Activated T-cell treated with anti-CD3 and anti-CD28 coated beads, Interleukin-2, amount 50 U/mL, for 72 hours (primary cell): ENCODE measurements around the gene UGGT2. TPM values are rescaled to one million over a fixed set of nuclear protein-coding genes. Genes with fewer than 3 reads are reported as not detected.

ENCODE experiments used
- ATAC-seq, 2 donors: fragments of 150-1000 bp; cut with Tn5 transposase; replicated peaks in 1 of 2; 2 replicates each; pipeline ENCODE4 v1.10.0; 2021; ENCODE audit warnings: moderate library complexity in 2 of 2, mild to moderate bottlenecking in 1 of 2
- DNase-seq, 2 donors: peaks; one replicate each; pipeline ENCODE4 v3.0.0; 2021 to 2022; ENCODE audit warnings: mixed read lengths in 1 of 2
- H3K27ac Mint-ChIP-seq: one replicate; pipeline ENCODE4 v1.8.0; 2022; ENCODE audit warnings: mild to moderate bottlenecking, moderate library complexity, mixed read lengths
- H3K27me3 Mint-ChIP-seq: one replicate; pipeline ENCODE4 v1.8.0; 2022; ENCODE audit warnings: low read depth, mixed read lengths
- H3K36me3 Mint-ChIP-seq, 2 donors: one replicate each; pipeline ENCODE4 v1.8.0; 2022; ENCODE audit warnings: mixed read lengths in 2 of 2, mild to moderate bottlenecking in 1 of 2; ENCODE audit not compliant: insufficient read depth in 2 of 2
- H3K4me1 Mint-ChIP-seq: one replicate; pipeline ENCODE4 v1.8.0; 2022; ENCODE audit warnings: low read depth, mixed read lengths
- H3K4me3 Mint-ChIP-seq, 2 donors: one replicate each; pipeline ENCODE4 v1.8.0; 2022; ENCODE audit warnings: mild to moderate bottlenecking in 2 of 2, mixed read lengths in 2 of 2, moderate library complexity in 2 of 2
- H3K9me3 Mint-ChIP-seq, 2 donors: one replicate each; pipeline ENCODE4 v1.8.0; 2022; ENCODE audit warnings: mixed read lengths in 2 of 2
- total RNA-seq, 2 donors: library from RNA; stranded (reverse); gene quantifications; one replicate each; pipeline ENCODE4 v1.2.3, GENCODE V29; 2022

UGGT2 gene
- total RNA-seq, 2 donors from 2014 or later, result 0.14 to 0.65 TPM

- no peak overlapping the region for H3K4me3 Mint-ChIP-seq
- peak in 1 of 2 donors; percentile 50 for ATAC-seq
- peaks cover 42% of the 10 kb centered on the region for H3K27me3 Mint-ChIP-seq
- H3K9me3 Mint-ChIP-seq, result peaks cover 0 to 3% of the 10 kb centered on the region in 2 donors
- H3K27ac Mint-ChIP-seq, result no peak overlapping the region
- DNase-seq, result peak; percentile 47 to 70
- peaks cover 0 to 4% of the 10 kb centered on the region in 2 donors for H3K36me3 Mint-ChIP-seq
- H3K4me1 Mint-ChIP-seq, result no peaks in the 10 kb centered on the region
These were observed 219.0 kb downstream of the UGGT2 start for GRCh38 chr13:95834134-95834765.

- no peaks in the 10 kb centered on the region for H3K4me1 Mint-ChIP-seq
- ATAC-seq, result no peak
- H3K4me3 Mint-ChIP-seq, result no peak overlapping the region
- H3K27ac Mint-ChIP-seq, result no peak overlapping the region
- H3K36me3 Mint-ChIP-seq, result peaks cover 0 to 4% of the 10 kb centered on the region in 2 donors
- DNase-seq, result no peak
- peaks cover 38% of the 10 kb centered on the region for H3K27me3 Mint-ChIP-seq
- peaks cover 0 to 3% of the 10 kb centered on the region in 2 donors for H3K9me3 Mint-ChIP-seq
These were observed 219.5 kb downstream of the UGGT2 start for GRCh38 chr13:95833719-95834118.

- H3K4me1 Mint-ChIP-seq, result no peaks in the 10 kb centered on the region
- no peak overlapping the region for H3K4me3 Mint-ChIP-seq
- DNase-seq (no peak), ATAC-seq (no peak)
- H3K9me3 Mint-ChIP-seq, result peaks cover 0 to 5% of the 10 kb centered on the region in 2 donors
- peaks cover 40% of the 10 kb centered on the region for H3K27me3 Mint-ChIP-seq
- H3K27ac Mint-ChIP-seq, result no peak overlapping the region
- peaks cover under 1 to 6% of the 10 kb centered on the region in 2 donors for H3K36me3 Mint-ChIP-seq
These were observed 220.1 kb downstream of the UGGT2 start for GRCh38 chr13:95833126-95833525.

- H3K4me1 Mint-ChIP-seq, result no peaks in the 10 kb centered on the region
These were observed 230.9 kb downstream of the UGGT2 start for GRCh38 chr13:95822303-95822702.

GRCh38 chr13:95814495-95814894 lies 238.7 kb downstream of the UGGT2 start:
- H3K27me3 Mint-ChIP-seq, result peaks cover 24% of the 10 kb centered on the region
- H3K36me3 Mint-ChIP-seq, result peaks cover 2% of the 10 kb centered on the region in 2 donors
- no peak overlapping the region for H3K27ac Mint-ChIP-seq
- H3K4me3 Mint-ChIP-seq, result no peak overlapping the region
- DNase-seq (no peak), ATAC-seq (no peak)
- H3K4me1 Mint-ChIP-seq, result no peaks in the 10 kb centered on the region
- peaks cover 4% of the 10 kb centered on the region in 2 donors for H3K9me3 Mint-ChIP-seq

More at GRCh38 chr13:95822303-95822702, 230.9 kb downstream of the UGGT2 start:
- Mint-ChIP-seq H3K36me3 (no peaks in the 10 kb centered on the region), H3K27me3 (peaks cover 14% of the 10 kb centered on the region), H3K4me3 (no peak overlapping the region), H3K27ac (no peak overlapping the region), H3K9me3 (no peaks in the 10 kb centered on the region)
- no peak for ATAC-seq
- DNase-seq, result no peak

- Mint-ChIP-seq H3K27ac (no peak overlapping the region), H3K27me3 (peaks cover 38% of the 10 kb centered on the region), H3K36me3 (peaks cover 2 to 3% of the 10 kb centered on the region in 2 donors), H3K4me3 (no peak overlapping the region), H3K9me3 (peaks cover 4 to 6% of the 10 kb centered on the region in 2 donors), H3K4me1 (no peaks in the 10 kb centered on the region)
- ATAC-seq, result no peak
- DNase-seq, result no peak
These were observed 240.1 kb downstream of the UGGT2 start for GRCh38 chr13:95813139-95813538.

GRCh38 chr13:95809429-95809828 lies 243.8 kb downstream of the UGGT2 start:
- no peaks in the 10 kb centered on the region for H3K4me1 Mint-ChIP-seq
- H3K27me3 Mint-ChIP-seq, result peaks cover 49% of the 10 kb centered on the region
- peaks cover 2 to 5% of the 10 kb centered on the region in 2 donors for H3K36me3 Mint-ChIP-seq
- no peak overlapping the region for H3K4me3 Mint-ChIP-seq
- H3K27ac Mint-ChIP-seq, result no peak overlapping the region
- peaks cover 5 to 10% of the 10 kb centered on the region in 2 donors for H3K9me3 Mint-ChIP-seq
- ATAC-seq (no peak), DNase-seq (no peak)

GRCh38 chr13:95805921-95806320 lies 247.3 kb downstream of the UGGT2 start:
- no peaks in the 10 kb centered on the region for H3K4me1 Mint-ChIP-seq
- H3K27me3 Mint-ChIP-seq, result peaks cover 36% of the 10 kb centered on the region
- H3K4me3 Mint-ChIP-seq, result no peak overlapping the region
- H3K9me3 Mint-ChIP-seq, result peaks cover 2 to 7% of the 10 kb centered on the region in 2 donors
- H3K27ac Mint-ChIP-seq, result no peak overlapping the region
- peaks cover 0 to 5% of the 10 kb centered on the region in 2 donors for H3K36me3 Mint-ChIP-seq
- ATAC-seq, result no peak
- no peak for DNase-seq

GRCh38 chr13:95801825-95802224 lies 251.4 kb downstream of the UGGT2 start:
- H3K27ac Mint-ChIP-seq, result no peak overlapping the region
- H3K9me3 Mint-ChIP-seq, result peaks cover 2 to 6% of the 10 kb centered on the region in 2 donors
- no peaks in the 10 kb centered on the region for H3K4me1 Mint-ChIP-seq
- H3K27me3 Mint-ChIP-seq, result no peaks in the 10 kb centered on the region
- no peak overlapping the region for H3K4me3 Mint-ChIP-seq
- DNase-seq, result no peak
- H3K36me3 Mint-ChIP-seq, result peaks cover 0 to 2% of the 10 kb centered on the region in 2 donors
- ATAC-seq, result no peak

GRCh38 chr13:95800436-95800835 lies 252.8 kb downstream of the UGGT2 start:
- Mint-ChIP-seq H3K36me3 (no peaks in the 10 kb centered on the region), H3K27me3 (no peaks in the 10 kb centered on the region), H3K9me3 (no peaks in the 10 kb centered on the region), H3K4me1 (no peaks in the 10 kb centered on the region), H3K4me3 (no peak overlapping the region), H3K27ac (no peak overlapping the region)
- ATAC-seq (no peak), DNase-seq (no peak)

- DNase-seq (no peak), ATAC-seq (no peak)
- Mint-ChIP-seq H3K4me3 (no peak overlapping the region), H3K4me1 (no peaks in the 10 kb centered on the region), H3K9me3 (no peaks in the 10 kb centered on the region), H3K27me3 (no peaks in the 10 kb centered on the region), H3K27ac (no peak overlapping the region), H3K36me3 (peaks cover 0 to 1% of the 10 kb centered on the region in 2 donors)
These were observed 256.2 kb downstream of the UGGT2 start for GRCh38 chr13:95797016-95797415.

- Mint-ChIP-seq H3K36me3 (peaks cover 9 to 16% of the 10 kb centered on the region in 2 donors), H3K9me3 (no peaks in the 10 kb centered on the region), H3K27me3 (no peaks in the 10 kb centered on the region), H3K4me1 (no peaks in the 10 kb centered on the region), H3K27ac (no peak overlapping the region), H3K4me3 (no peak overlapping the region)
- no peak for DNase-seq
- ATAC-seq, result no peak
These were observed 259.4 kb downstream of the UGGT2 start for GRCh38 chr13:95793781-95794180.

- DNase-seq (no peak), ATAC-seq (no peak)
- H3K27me3 Mint-ChIP-seq, result no peaks in the 10 kb centered on the region
- peak overlapping the region; percentile 38 for H3K27ac Mint-ChIP-seq
- H3K4me3 Mint-ChIP-seq, result no peak overlapping the region
- H3K4me1 Mint-ChIP-seq, result no peaks in the 10 kb centered on the region
- H3K9me3 Mint-ChIP-seq, result no peaks in the 10 kb centered on the region
- H3K36me3 Mint-ChIP-seq, result peaks cover 10 to 22% of the 10 kb centered on the region in 2 donors
These were observed 260.1 kb downstream of the UGGT2 start for GRCh38 chr13:95793018-95793555.
